NCI-H1694 treated with DMSO at 0.1 percent for 48 hours (cell line): Measurements from ENCODE around the gene SNAP23.
A peak's percentile ranks its signal among the peaks of the same experiment; 100 is the strongest.
"Not testable (repeated sequence)": the region's sequence is repeated elsewhere in the genome, so short reads cannot be mapped to it uniquely, and the experiment has no call there.

Source experiments
- DNase-seq: peaks from one replicate; lab custom pipeline; 2025; lab: John Stamatoyannopoulos, UW

The SNAP23 gene

DNA sequence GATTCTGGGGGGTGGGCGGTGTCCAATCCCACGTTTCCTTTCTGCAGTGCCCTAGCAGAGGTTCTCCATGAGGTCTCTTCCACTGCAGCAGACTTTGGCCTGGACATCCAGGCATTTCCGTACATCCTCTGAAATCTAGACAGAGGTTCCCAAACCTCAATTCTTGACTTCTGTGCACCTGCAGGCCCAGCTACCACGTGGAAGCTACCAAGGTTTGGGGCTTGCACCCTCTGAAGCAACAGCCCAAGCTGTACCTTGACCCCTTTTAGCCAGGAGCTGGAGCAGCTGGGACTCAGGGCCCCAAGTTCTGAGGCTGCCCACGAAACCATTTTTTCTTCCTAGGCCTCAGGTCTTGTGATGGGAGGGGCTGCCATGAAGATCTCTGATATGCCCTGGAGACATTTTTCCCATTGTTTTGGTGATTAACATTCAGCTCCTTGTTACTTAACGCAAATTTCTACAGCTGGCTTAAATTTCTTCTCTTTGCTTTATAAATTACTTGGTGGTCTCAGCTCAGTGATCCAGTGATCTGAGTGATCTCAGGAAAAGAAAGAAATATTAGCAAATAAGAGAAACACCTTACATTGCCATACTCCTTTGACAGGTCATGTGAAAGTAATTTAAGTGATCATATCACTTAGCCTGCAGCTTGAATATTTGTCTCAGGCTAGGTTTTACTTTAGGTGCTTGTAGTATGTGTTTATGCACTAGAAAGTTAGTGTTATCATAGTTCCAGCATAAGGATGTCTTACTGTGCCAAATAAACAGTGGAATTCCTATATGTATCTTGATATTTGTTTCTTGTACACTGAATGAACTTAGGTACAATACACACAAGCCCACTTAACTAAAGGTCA lies 3.0 kb downstream of the SNAP23 start:
- DNase-seq = no peak

- DNase-seq = no peak
Observed at GRCh38 chr15:42499858-42500609, 4.6 kb downstream of the SNAP23 start.

- no peak for DNase-seq
Observed at GRCh38 chr15:42502477-42502876, 7.0 kb downstream of the SNAP23 start.

GRCh38 chr15:42503825-42504224 lies 8.4 kb downstream of the SNAP23 start:
- no peak for DNase-seq

DNA sequence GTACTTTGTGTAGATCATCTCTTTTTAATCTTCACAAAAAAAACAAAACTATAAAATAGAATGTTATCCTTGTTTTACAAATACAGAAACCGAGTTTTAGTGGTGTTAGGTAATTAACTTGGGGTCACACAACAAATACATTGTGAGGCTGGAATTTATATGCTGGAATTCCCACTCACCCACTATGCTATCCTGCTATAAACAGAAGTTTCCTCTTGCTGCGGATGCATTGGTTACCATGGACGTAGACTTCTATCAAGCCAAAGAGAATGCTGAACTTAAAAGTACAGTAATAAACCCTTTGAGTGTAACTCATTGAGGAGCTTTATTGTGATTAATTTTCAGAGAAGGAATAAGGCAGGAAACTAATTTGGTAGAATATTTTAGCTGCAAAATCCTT lies 9.2 kb downstream of the SNAP23 start:
- DNase-seq = no peak

GRCh38 chr15:42507514-42507913 lies 12.1 kb downstream of the SNAP23 start:
- no peak for DNase-seq

- DNase-seq = no peak
Observed at GRCh38 chr15:42508263-42508690, 12.8 kb downstream of the SNAP23 start.

- DNase-seq = no peak
Observed at GRCh38 chr15:42510258-42511006, 15.0 kb downstream of the SNAP23 start.

DNA sequence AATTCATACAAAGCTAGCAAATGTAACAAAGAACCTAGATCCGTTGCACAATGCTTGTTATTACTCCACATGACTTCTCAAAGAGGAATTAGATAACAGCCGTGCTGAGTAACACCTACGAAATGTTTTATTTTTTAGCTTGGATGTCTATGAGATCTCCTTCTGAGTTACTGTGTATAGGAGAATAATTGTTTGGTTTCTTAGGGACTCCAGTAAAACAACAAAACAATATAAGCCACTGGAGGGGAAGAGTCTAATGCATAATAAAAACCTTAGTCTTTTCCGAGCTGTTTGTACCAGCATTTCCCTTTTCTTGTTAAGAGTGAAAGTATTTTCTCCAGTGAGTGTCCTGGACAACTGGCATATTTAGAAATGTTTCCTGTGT lies 15.6 kb downstream of the SNAP23 start:
- DNase-seq = no peak

DNA sequence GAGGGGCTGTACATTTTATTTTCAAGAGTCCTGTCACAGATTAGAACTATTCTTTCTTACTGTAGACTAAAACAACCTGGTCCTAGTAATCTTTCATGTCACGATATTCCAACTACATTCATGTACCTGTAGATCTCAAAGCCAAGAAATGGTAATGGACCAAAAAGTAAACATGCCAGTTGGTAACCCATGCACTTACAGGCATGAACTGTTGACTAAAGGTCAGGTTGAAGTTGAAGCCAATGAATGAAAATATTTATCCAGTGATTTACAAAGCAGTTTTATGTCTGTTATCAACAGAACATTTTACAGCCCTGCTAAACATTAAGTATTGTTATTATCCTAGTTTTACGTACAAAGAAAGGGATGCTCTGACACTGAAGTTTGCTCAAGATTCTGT lies 27.9 kb downstream of the SNAP23 start:
- DNase-seq = no peak

DNA sequence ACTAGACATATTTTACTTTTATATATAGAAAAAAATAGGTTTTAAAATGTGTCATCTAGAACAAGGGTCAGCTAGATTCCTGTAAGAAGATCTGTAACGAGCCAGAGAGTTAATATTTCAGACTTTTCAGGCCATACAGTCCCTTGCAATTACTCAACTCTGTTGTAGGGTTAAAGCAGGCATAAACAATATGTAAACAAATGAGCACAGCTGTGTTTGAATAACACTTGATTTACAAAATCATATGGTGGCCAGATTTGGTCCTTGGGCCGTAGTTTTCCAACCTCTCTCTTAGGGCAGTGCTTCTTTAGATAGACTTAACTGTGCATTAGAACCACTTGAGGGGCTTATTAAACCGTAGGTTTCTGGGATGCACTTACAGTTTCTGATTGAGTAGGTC lies 33.5 kb downstream of the SNAP23 start:
- DNase-seq = no peak

GRCh38 chr15:42533246-42533645 lies 37.8 kb downstream of the SNAP23 start:
- DNase-seq = no peak

DNA sequence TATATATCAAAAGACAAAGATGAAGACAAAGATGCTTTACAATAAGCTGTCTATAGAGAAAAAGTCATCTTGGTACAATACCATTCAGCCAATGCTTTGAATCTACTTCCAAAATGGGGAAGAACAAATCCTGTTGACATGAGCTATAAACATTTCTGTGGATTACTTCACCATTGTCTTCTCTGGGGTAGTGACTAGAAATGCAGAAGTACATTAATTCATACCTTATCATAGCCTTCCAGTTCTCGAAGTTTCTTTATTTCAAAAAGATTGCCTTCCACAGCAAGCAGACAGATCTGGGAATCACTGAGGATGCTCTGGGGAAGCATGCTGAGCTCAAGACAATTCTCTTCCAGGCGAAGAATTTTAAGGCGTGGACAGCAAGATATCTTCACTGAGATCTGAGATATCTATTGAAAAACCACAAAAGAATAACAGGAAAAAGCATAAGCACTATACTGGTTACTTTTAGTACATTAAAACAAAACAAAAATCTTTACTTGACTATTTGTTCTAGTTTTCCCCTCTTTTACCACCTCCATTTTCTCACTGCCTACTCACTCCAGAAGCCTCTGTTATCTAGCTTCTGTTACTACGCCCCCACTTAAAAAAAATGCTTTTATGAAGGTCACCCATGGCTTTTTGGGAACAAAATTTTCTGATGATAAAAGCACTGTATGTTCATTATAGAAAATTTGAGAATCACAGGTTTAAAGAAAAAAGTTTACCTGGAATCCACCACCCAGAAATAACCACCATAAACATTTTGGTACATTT lies 49.6 kb downstream of the SNAP23 start:
- no peak for DNase-seq

DNA sequence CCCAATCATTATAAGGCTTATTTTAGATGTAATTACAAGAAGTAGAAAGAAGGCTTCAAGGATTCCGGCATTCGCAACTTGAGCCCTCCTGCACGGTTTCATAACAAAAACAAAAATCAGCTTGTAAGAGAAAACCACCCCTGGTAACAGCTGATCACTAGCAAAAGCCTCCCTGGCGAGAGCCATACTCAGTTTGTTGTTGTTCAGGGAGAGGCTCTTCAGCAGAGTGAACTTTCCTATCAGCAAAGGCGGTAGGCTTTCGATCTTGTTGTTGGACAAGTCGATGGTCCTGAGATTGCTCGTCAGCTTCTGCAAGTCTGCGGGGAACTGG lies 52.4 kb downstream of the SNAP23 start:
- no peak for DNase-seq

- peak; percentile 63 for DNase-seq
Observed at GRCh38 chr15:42548249-42549031, 53.0 kb downstream of the SNAP23 start, which contains the start of the genes HAUS2 and LRRC57. TSS of gene HAUS2 (plus strand) at chr15:42548838. CDS start at chr15:42548873, 35 bp downstream. TSS of gene LRRC57 (minus strand) at chr15:42548793. CDS start at chr15:42548434, 359 bp downstream.

- peak; percentile 70 for DNase-seq
Observed at GRCh38 chr15:42549032-42549491, 53.6 kb downstream of the SNAP23 start.

DNA sequence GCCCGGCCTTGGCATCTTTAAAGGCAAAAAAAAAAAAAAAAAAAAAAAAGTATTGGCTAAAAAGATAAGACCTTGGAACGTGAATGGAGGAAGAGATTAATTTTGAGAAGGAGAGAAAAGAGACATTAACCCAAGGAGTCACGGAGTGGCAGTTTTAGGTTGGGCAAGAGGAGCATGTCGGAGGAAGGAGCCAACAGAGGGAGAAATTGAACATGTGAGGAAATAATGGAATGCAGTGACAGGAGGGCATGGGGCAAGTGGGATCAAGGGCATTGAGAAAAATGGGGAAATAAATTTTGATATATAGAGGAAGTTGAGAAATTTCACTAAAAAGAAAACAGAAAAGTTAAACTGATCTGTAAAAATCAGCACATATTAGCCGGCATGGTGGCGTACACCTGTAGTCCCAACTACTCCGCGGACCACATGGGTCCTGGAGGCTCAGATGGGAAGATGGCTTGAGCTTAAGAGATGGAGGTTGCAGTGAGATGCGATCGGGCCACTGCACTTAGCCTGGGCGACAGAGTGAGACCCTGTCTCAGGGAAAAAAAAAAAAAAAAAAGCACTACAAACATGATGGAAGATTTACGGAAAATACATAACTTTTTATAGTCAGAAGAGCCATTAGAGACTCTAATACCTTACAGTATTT lies 54.4 kb downstream of the SNAP23 start:
- DNase-seq = no peak

GRCh38 chr15:42553554-42553953 lies 58.1 kb downstream of the SNAP23 start:
- DNase-seq = no peak

- DNase-seq = not testable (repeated sequence)
Observed at GRCh38 chr15:42556550-42557207, 61.2 kb downstream of the SNAP23 start.

- DNase-seq = no peak
Observed at GRCh38 chr15:42558739-42559138, 63.3 kb downstream of the SNAP23 start.
